Astrocyte of the cerebellum (primary cell): Measurements from ENCODE around the gene NIPSNAP3A.

Experiments used
- DNase-seq: peaks from one replicate; pipeline ENCODE4 v3.0.0-alpha.2; 2011; ENCODE audit warnings: low read depth
- H3K4me3 ChIP-seq: 2 replicates; pipeline ENCODE4 v1.5.1; 2011; ENCODE audit warnings: mild to moderate bottlenecking, low read depth, low read length, moderate library complexity
- CTCF ChIP-seq: IDR thresholded peaks from 2 replicates; pipeline ENCODE4 v1.5.1; 2012; ENCODE audit warnings: low read length, low read depth, moderate library complexity, mild to moderate bottlenecking; ENCODE audit errors: missing control alignments
- in situ Hi-C: cut with HindIII; loops from 2 replicates; pipeline ENCODE4 v1.10.0; 2017; ENCODE audit warnings: low sequenced_read_pairs

Gene NIPSNAP3A

GRCh38 chr9:104800068-104800785 is 52.7 kb downstream of the NIPSNAP3A start:
- no peak for TF ChIP-seq CTCF
- in situ Hi-C loops, result no loop called here
- DNase-seq, result no peak
- no peak overlapping the region for H3K4me3 ChIP-seq

GRCh38 chr9:104802110-104802509 is 54.6 kb downstream of the NIPSNAP3A start:
- TF ChIP-seq CTCF, result no peak
- no peak overlapping the region for H3K4me3 ChIP-seq
- peak; percentile 86 for DNase-seq
- in situ Hi-C loops, result no loop called here

GRCh38 chr9:104802906-104803305 is 55.4 kb downstream of the NIPSNAP3A start:
- no peak overlapping the region for H3K4me3 ChIP-seq
- TF ChIP-seq CTCF, result no peak
- in situ Hi-C loops, result no loop called here
- no peak for DNase-seq

GRCh38 chr9:104805441-104805840 is 58.0 kb downstream of the NIPSNAP3A start:
- in situ Hi-C loops, result no loop called here
- no peak for DNase-seq
- no peak overlapping the region for H3K4me3 ChIP-seq
- TF ChIP-seq CTCF, result no peak

- no peak overlapping the region for H3K4me3 ChIP-seq
- in situ Hi-C loops, result no loop called here
- DNase-seq, result peak; percentile 44
- peak; percentile 51 for TF ChIP-seq CTCF
Measured at GRCh38 chr9:104808035-104808614, 60.6 kb downstream of the NIPSNAP3A start.
